Measurements from ENCODE around the gene MORN5.
"Not testable (repeated sequence)": the region's sequence is repeated elsewhere in the genome, so short reads cannot be mapped to it uniquely, and the experiment has no call there.

Gene MORN5

GRCh38 chr9:122159026-122159924 lies at the start of gene MORN5, which contains the start of gene NDUFA8:
Gene MORN5 (plus strand): TSS chr9:122159908. CDS start chr9:122159973, 65 bp downstream.
Gene NDUFA8 (minus strand): TSS chr9:122159779. CDS start chr9:122159677, 102 bp downstream.
- DNase-seq = peak; percentile 94

- no peak for DNase-seq
These were observed 49.4 kb upstream of the MORN5 start for GRCh38 chr9:122110100-122110833.

GRCh38 chr9:122111413-122112085 lies 48.2 kb upstream of the MORN5 start:
- no peak for DNase-seq

GRCh38 chr9:122112238-122112637 lies 47.5 kb upstream of the MORN5 start:
- DNase-seq = no peak

- DNase-seq = no peak
These were observed 46.1 kb upstream of the MORN5 start for GRCh38 chr9:122113574-122113973.

- DNase-seq = no peak
These were observed 44.3 kb upstream of the MORN5 start for GRCh38 chr9:122115176-122116035.

GRCh38 chr9:122116040-122116439 lies 43.7 kb upstream of the MORN5 start:
- DNase-seq = no peak

GRCh38 chr9:122116448-122117173 lies 43.1 kb upstream of the MORN5 start:
- no peak for DNase-seq

GRCh38 chr9:122117241-122117640 lies 42.5 kb upstream of the MORN5 start:
- not testable (repeated sequence) for DNase-seq

GRCh38 chr9:122118343-122119165 lies 41.2 kb upstream of the MORN5 start:
- DNase-seq = no peak

GRCh38 chr9:122119166-122119521 lies 40.6 kb upstream of the MORN5 start:
- DNase-seq = no peak

- DNase-seq = no peak
These were observed 40.0 kb upstream of the MORN5 start for GRCh38 chr9:122119721-122120120.

GRCh38 chr9:122120316-122121071 lies 39.2 kb upstream of the MORN5 start:
- no peak for DNase-seq

- DNase-seq = no peak
These were observed 38.3 kb upstream of the MORN5 start for GRCh38 chr9:122121391-122121790.

- DNase-seq = no peak
These were observed 37.8 kb upstream of the MORN5 start for GRCh38 chr9:122121931-122122330.

GRCh38 chr9:122122468-122122867 lies 37.2 kb upstream of the MORN5 start:
- no peak for DNase-seq

- DNase-seq = peak; percentile 57
These were observed 36.6 kb upstream of the MORN5 start for GRCh38 chr9:122122903-122123632.

GRCh38 chr9:122124048-122124447 lies 35.7 kb upstream of the MORN5 start:
- no peak for DNase-seq

- DNase-seq = no peak
These were observed 35.2 kb upstream of the MORN5 start for GRCh38 chr9:122124528-122124927.
